GM21367 (cell line): ENCODE results near the gene ABHD17A.
"Not testable (repeated sequence)": the region's sequence is repeated elsewhere in the genome, so short reads cannot be mapped to it uniquely, and the experiment has no call there.

Experiments used
- ATAC-seq: cut with Tn5 transposase; IDR thresholded peaks from one replicate; pipeline ENCODE4 v1.9.1; 2021; ENCODE audit not compliant: unreplicated experiment

Gene ABHD17A

GRCh38 chr19:1882089-1882785 is 3.1 kb downstream of the ABHD17A start:
- no peak for ATAC-seq

- not testable (repeated sequence) for ATAC-seq
These were observed 3.8 kb downstream of the ABHD17A start for GRCh38 chr19:1881393-1882088.

- ATAC-seq = no peak
These were observed 4.5 kb downstream of the ABHD17A start for GRCh38 chr19:1880611-1881392.

DNA sequence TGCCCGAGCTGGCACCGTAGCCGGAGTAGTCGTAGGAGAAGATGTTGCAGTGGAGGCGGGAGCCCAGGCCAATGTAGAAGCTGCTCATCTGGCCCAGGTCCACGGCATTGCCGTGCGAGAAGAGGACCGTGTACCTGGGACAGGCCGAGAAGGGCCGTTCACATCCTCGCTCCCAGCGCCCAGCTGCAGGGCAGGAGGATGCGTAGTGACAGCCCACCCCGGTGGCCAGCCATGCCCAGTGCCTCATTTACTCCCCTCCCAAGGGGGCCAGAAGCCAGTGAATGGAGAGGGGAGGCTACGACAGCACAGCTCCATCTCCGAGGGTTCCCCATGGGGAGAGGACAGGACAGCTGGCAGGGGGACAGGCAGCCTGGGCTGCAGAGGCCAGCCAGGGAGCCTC is 5.3 kb downstream of the ABHD17A start:
- ATAC-seq = not testable (repeated sequence)

- not testable (repeated sequence) for ATAC-seq
These were observed 6.7 kb downstream of the ABHD17A start for GRCh38 chr19:1878583-1878982.

GRCh38 chr19:1877280-1877660 is 8.0 kb downstream of the ABHD17A start:
- ATAC-seq = not testable (repeated sequence)

DNA sequence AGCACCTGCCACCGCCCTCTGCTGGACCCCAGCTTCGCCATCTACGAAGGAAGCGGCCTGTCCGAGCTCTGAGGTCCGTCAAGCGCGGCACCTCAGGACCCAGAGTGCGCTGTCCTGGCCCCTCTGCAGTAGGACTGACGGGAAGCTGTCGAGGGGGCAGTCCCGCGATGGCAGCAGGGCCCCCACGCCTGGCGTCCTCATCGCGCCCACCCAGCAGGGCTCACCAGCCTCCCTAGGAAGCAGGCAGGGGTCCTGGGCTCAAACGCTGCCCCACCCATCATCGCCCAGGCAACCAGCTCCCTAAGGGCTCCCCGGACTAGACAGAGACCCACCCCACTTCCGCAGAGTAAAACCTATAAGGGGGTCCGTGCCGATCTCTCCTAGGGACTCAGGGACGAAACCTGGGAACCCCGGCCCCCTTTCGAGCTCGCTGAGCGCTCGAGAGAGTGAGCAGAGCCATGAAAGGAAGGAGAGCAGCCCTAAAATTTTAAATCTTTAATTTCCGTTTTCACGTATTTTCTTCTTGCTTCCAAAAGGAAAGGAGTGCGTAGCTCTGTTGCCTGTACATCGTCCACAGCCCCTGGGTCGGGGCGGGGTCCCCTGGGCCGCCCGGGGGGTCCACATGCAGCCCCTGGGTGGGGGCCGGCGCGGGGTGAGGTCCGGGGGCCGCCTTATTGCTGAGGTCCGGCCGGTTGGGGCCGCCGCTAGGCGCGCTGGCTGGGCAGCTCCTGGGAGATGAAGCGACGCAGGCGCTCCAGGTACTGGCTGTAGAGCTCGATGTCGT is 8.6 kb downstream of the ABHD17A start:
- not testable (repeated sequence) for ATAC-seq

DNA sequence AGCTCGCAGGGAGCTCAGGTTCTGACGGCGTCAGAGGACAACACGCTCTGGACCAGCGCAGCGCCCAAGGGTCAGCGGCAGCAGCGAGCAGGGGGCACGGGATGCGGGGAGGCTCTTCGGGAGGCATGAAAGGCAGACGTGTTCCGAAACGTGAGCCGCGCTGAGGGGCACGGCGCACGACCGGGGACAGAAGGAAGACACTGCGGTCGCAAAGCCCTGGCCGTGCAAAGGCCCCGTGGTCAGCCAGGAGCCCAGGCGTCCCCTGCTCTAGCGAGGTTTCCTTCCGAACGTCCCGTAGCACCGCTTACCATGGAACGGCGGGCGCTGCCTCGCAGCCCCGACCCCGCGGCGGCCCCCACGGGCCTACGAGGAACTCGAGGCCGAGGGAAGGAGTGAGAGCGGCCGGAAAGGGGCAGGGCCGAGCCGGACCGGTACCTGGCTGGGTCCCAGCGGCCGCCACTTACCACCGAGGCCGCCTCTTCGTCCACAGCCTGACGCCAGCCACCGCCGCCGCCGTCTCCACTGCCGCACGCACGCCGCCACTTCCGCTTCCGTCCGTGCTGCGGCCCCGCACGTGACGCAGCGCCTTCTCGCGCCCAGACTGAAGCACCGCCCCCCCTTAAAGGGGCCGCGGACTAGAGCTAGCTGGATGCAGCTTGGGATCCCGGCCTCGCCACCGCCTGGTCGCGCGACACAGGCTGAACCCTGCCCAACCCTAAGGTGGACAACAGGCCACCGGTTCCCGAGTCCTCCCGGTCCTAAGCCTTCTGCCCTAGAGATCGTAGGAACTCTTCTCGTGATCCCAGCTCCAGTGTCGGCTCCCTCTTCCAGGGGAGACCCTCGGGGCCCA is 9.4 kb downstream of the ABHD17A start:
- peak; percentile 73 for ATAC-seq

- ATAC-seq = not testable (repeated sequence)
These were observed 10.0 kb downstream of the ABHD17A start for GRCh38 chr19:1875265-1875645.

- no peak for ATAC-seq
These were observed 10.6 kb downstream of the ABHD17A start for GRCh38 chr19:1874554-1875185.

DNA sequence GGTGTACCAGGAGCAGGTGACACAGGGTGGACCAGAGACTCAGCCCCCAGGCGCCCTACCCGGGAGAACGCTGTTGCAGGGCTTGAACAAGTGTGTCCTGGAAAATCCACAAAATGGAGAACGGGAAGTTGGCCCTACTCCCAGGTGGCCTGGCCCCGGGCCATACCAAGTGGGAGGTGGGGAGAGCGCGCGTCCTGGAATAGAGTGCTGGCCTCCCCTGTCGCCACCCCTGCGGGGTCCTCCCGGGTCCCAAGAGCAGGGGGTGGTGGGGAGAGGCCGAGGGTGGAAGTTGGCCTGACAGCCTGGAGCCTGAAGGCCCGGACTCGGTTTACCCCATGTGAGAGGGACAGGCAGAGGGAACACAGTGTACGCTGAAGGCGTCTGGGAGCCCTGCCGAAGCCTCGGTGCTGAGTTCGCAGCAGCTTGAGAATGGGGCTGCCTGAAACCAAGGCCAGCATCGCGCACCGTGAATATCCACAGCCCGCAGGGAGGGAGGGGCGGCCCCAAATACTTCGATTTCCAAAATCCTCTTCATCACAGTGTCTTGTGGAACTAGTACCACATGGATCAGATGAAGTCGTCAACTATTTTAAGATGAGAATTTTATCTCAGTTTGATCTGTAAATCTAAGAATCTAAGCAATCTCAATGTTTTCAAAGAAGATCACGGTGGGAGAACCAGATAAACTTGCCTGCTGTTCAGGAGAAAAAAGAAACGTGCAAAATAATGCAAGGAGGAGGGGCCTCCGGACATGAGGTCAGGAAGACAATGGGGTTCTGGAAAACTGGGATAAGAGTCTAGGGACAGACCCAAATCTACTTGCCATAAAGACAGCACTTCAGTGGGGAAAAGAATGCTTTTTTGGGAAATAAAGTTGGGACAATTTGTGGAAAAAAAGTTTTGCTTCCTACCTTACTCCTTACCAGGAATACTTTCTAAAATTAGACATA is 11.5 kb downstream of the ABHD17A start:
- no peak for ATAC-seq

DNA sequence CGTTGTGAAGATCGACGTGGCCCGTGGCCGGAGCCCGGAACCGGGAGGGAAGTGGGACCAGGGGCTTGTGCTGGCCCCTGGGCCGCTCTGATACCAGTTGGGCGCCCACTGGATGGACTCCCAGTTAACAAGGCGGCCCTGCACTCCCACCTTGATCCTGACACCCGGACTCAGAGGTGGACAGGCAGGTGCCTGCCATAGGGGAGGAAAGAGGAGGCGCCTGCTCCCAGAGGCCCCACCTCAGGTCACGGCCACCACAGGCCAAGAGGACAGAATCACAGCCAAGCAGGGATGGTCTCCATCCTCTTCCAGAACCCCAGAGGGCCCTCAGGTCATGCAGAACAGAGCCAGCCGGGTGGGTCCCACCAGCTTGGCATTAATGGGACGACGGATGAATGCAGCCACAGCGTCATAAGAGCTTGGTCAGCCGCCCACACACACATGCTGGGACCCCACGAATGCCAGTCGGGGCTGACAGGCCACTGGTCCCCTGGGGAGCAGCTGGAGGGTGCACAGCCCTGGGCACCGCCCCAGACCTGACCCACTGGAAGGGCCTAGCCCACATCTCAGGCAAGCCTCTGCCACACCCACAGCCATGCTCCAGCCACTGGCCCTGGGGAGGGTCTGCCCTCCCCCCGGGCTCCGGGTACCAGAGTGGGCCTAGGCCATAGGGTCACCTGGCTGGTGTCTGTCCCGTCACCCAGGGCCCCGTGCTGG is 12.3 kb downstream of the ABHD17A start:
- no peak for ATAC-seq

- ATAC-seq = no peak
These were observed 13.7 kb downstream of the ABHD17A start for GRCh38 chr19:1871630-1872029.

DNA sequence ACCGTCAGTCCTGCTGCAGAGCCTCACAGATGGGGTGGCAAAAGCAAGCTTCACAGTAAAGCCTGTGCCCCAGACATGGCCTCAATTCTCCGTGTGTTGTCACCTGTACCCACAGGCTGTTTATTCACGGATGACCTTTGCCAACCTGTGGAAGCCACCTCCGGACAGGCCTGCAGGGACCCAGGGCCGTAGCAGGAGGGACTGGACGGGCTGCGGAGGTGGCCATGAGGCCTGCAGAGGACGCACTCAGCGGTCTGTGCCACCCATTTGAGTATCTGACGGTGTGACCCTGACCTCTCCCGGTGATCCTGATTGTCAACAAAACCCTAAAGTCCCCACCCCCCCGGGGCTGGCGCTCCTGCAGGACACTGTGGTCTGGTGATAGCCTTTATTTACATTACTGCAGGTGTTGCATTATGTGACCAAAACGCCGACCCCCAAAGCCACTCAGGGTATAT is 14.1 kb downstream of the ABHD17A start:
- no peak for ATAC-seq

DNA sequence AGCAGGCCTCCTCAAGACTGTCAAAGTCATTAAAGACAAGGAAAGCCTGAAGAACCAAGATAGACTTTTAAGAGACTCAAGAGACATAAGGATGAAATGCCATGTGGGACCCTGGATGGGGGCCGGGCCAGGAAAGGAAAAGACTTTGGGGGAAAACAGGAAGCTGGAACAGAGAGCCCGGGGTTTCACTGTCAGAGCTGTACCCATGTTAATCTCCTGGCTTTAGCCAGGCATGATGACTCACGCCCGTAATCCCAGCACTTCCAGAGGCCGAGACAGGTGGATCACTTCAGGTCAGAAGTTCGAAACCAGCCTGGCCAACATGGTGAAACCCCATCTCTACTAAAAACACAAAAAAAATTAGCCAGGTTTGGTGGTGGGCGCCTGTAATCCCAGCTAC is 16.3 kb downstream of the ABHD17A start:
- no peak for ATAC-seq

- no peak for ATAC-seq
These were observed 18.0 kb downstream of the ABHD17A start for GRCh38 chr19:1867349-1867724.

DNA sequence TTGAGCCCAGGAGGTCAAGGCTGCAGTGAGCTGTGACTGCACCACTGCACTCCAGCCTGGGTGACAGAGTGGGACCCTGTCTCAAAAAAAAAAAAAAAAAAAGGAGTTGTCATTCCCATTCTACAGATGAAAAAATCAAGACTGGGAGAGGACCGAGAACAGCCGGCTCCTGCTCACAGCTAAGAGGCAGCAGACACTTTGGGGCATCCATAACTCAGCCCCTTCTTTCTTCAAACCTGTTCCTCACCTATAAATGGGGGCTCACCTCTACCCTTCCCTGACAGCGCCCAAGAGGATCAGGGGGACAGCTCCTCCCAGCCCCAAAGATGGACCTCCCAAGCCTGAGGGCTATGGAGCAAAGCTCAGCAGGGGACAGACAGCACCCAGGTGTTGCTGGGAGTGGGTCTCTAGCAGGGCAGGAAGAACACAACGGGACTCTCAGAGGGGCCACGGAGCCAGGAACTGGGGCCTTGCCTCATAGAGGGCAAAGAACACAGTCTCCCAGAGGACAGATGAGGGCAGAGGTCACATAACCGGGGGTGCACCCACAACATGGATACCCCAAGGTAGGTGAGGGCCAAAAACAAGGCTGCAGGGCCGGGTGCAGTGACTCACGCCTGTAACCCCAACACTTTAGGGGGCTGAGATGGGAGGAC is 18.5 kb downstream of the ABHD17A start:
- ATAC-seq = no peak
